Nephron (organoid): ENCODE results near the gene MARCO.

Source experiments
- H3K27ac Mint-ChIP-seq, 3 experiments: 2 replicates each; pipeline ENCODE4 v1.8.0; 2020; ENCODE audit warnings: mixed read lengths in 3 of 3, mild to moderate bottlenecking in 2 of 3, moderate library complexity in 1 of 3
- H3K27me3 Mint-ChIP-seq: 2 replicates; pipeline ENCODE4 v1.8.0; 2021; ENCODE audit warnings: low read depth, mild to moderate bottlenecking, moderate library complexity, mixed read lengths
- H3K36me3 Mint-ChIP-seq: 2 replicates; pipeline ENCODE4 v1.8.0; 2020; ENCODE audit warnings: low read depth, mixed read lengths
- H3K4me1 Mint-ChIP-seq: 2 replicates; pipeline ENCODE4 v1.8.0; 2020; ENCODE audit warnings: mixed read lengths
- H3K4me3 Mint-ChIP-seq, 3 experiments: 2 replicates each; pipeline ENCODE4 v1.8.0; 2020; ENCODE audit warnings: mild to moderate bottlenecking in 3 of 3, mixed read lengths in 3 of 3, moderate library complexity in 2 of 3
- H3K9me3 Mint-ChIP-seq: 2 replicates; pipeline ENCODE4 v1.8.0; 2020; ENCODE audit warnings: mixed read lengths
- CTCF ChIP-seq, 3 experiments: fragments of 200-600 bp; sonication (generic); IDR thresholded peaks; one replicate each; pipeline ENCODE4 v1.5.0; 2021; ENCODE audit warnings: antibody characterized with exemption in 3 of 3; ENCODE audit not compliant: unreplicated experiment in 3 of 3

The MARCO gene

GRCh38 chr2:118968961-118969733 lies 27.2 kb downstream of the MARCO start:
- no peaks in the 10 kb centered on the region for H3K36me3 Mint-ChIP-seq
- H3K9me3 Mint-ChIP-seq: no peaks in the 10 kb centered on the region
- H3K4me1 Mint-ChIP-seq: no peaks in the 10 kb centered on the region
- H3K27ac Mint-ChIP-seq: no peak overlapping the region
- peaks cover 23% of the 10 kb centered on the region for H3K27me3 Mint-ChIP-seq
- no peak for TF ChIP-seq CTCF (IDR thresholded peaks at IDR 0.05; ENCODE audit: unreplicated experiment in 3 of 3)
- no peak overlapping the region for H3K4me3 Mint-ChIP-seq

GRCh38 chr2:118969734-118970395 lies 27.9 kb downstream of the MARCO start:
- no peaks in the 10 kb centered on the region for H3K4me1 Mint-ChIP-seq
- no peak overlapping the region for H3K27ac Mint-ChIP-seq
- no peak for TF ChIP-seq CTCF (IDR thresholded peaks at IDR 0.05; ENCODE audit: unreplicated experiment in 3 of 3)
- H3K4me3 Mint-ChIP-seq: no peak overlapping the region
- H3K36me3 Mint-ChIP-seq: no peaks in the 10 kb centered on the region
- H3K9me3 Mint-ChIP-seq: no peaks in the 10 kb centered on the region
- H3K27me3 Mint-ChIP-seq: peaks cover 23% of the 10 kb centered on the region

- TF ChIP-seq CTCF (IDR thresholded peaks at IDR 0.05; ENCODE audit: unreplicated experiment in 3 of 3): no peak
- no peaks in the 10 kb centered on the region for H3K4me1 Mint-ChIP-seq
- H3K36me3 Mint-ChIP-seq: no peaks in the 10 kb centered on the region
- peaks cover 30% of the 10 kb centered on the region for H3K27me3 Mint-ChIP-seq
- no peaks in the 10 kb centered on the region for H3K9me3 Mint-ChIP-seq
- H3K27ac Mint-ChIP-seq: no peak overlapping the region
- H3K4me3 Mint-ChIP-seq: no peak overlapping the region
Measured at GRCh38 chr2:118970396-118971135, 28.6 kb downstream of the MARCO start.

- Mint-ChIP-seq H3K36me3 (no peaks in the 10 kb centered on the region), H3K4me3 (no peak overlapping the region), H3K4me1 (no peaks in the 10 kb centered on the region), H3K27me3 (peaks cover 37% of the 10 kb centered on the region), H3K27ac (no peak overlapping the region), H3K9me3 (no peaks in the 10 kb centered on the region)
- TF ChIP-seq CTCF (IDR thresholded peaks at IDR 0.05; ENCODE audit: unreplicated experiment in 3 of 3): no peak
Measured at GRCh38 chr2:118971245-118972122, 29.5 kb downstream of the MARCO start.

GRCh38 chr2:118973542-118973951 lies 31.6 kb downstream of the MARCO start:
- H3K27me3 Mint-ChIP-seq: peaks cover 30% of the 10 kb centered on the region
- H3K36me3 Mint-ChIP-seq: no peaks in the 10 kb centered on the region
- H3K4me1 Mint-ChIP-seq: no peaks in the 10 kb centered on the region
- H3K27ac Mint-ChIP-seq: no peak overlapping the region
- no peak overlapping the region for H3K4me3 Mint-ChIP-seq
- TF ChIP-seq CTCF (IDR thresholded peaks at IDR 0.05; ENCODE audit: unreplicated experiment in 3 of 3): no peak
- no peaks in the 10 kb centered on the region for H3K9me3 Mint-ChIP-seq
